HS-5 (cell line): ENCODE data around the gene HOXB3.

Experiments used
- DNase-seq: peaks from one replicate; pipeline ENCODE4 v3.0.0-alpha.2; 2012; ENCODE audit warnings: low read depth

Gene HOXB3

GRCh38 chr17:48625495-48626244 is 35.6 kb upstream of the HOXB3 start:
- no peak for DNase-seq

- no peak for DNase-seq
These were observed 34.8 kb upstream of the HOXB3 start for GRCh38 chr17:48624544-48625494.

- no peak for DNase-seq
These were observed 34.1 kb upstream of the HOXB3 start for GRCh38 chr17:48624118-48624517.

- DNase-seq: no peak
These were observed 33.5 kb upstream of the HOXB3 start for GRCh38 chr17:48623583-48623982.

GRCh38 chr17:48622857-48623256 is 32.8 kb upstream of the HOXB3 start:
- DNase-seq: no peak

- DNase-seq: no peak
These were observed 31.7 kb upstream of the HOXB3 start for GRCh38 chr17:48621410-48622392.

- DNase-seq: no peak
These were observed 30.6 kb upstream of the HOXB3 start for GRCh38 chr17:48620461-48621139.

GRCh38 chr17:48619826-48620449 is 29.9 kb upstream of the HOXB3 start:
- no peak for DNase-seq

- no peak for DNase-seq
These were observed 28.3 kb upstream of the HOXB3 start for GRCh38 chr17:48618256-48618896.

GRCh38 chr17:48617471-48618255 is 27.6 kb upstream of the HOXB3 start:
- DNase-seq: no peak

GRCh38 chr17:48616717-48617470 is 26.9 kb upstream of the HOXB3 start:
- no peak for DNase-seq

- no peak for DNase-seq
These were observed 26.1 kb upstream of the HOXB3 start for GRCh38 chr17:48615963-48616716.

GRCh38 chr17:48615047-48615962 is 25.3 kb upstream of the HOXB3 start, which contains the start of gene HOXB8:
HOXB8 (minus strand) TSS chr17:48615292; CDS start chr17:48614704, 588 bp downstream.
- DNase-seq: no peak

- no peak for DNase-seq
These were observed 24.0 kb upstream of the HOXB3 start for GRCh38 chr17:48613862-48614694.

- DNase-seq: no peak
These were observed 23.0 kb upstream of the HOXB3 start for GRCh38 chr17:48612854-48613691.
